GM12864 (cell line): Measurements from ENCODE around the gene BAX.

ENCODE experiments used
- DNase-seq: peaks from one replicate; pipeline ENCODE4 v3.0.0-alpha.2; 2011; ENCODE audit warnings: low read depth
- H3K4me3 ChIP-seq: 2 replicates; pipeline ENCODE4 v1.5.1; 2011; ENCODE audit warnings: mild to moderate bottlenecking, low read depth, low read length, control low read depth
- TF ChIP-seq, protein P1 (sequence below): IDR thresholded peaks from 2 replicates; pipeline ENCODE4 v1.5.1; 2011; ENCODE audit warnings: low read depth, mild to moderate bottlenecking, moderate library complexity, low read length, control low read depth, inconsistent platforms; ENCODE audit errors: missing control alignments

The BAX gene

DNA sequence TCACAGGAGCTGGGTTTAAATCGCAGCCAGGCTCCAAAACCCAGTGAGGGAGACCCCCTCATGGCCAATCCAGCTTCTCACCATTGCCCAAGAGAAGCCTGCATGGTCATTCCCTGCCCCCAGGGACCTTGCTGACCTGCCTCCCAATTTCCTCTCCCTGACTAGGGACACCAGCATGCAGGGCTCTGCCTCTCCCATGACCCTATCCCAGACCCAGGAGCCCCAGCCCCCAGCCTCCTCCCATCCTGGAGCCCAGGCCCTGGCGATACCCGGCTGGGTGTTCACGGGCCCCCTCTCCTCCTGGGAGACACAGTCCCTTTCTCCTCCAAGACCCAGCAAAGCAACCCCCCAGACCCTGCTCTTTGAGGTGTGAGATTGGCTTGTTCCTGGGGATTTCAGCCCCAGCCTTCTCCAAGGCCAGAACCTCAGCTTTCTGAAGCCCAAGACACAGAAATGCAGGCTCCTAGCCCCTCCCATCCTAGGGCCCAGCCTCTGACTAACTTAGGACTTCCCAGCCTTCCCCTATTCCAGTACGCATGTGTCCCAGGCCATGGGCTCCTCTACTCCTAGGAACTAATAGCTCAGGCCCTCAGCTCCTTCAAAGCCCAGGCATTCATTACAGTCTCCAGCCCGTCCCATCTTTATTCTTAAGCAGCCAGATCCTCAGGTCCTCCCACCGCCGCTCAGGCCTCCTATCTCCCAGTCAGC is 37.4 kb downstream of the BAX start:
- DNase-seq: no peak
- TF ChIP-seq, protein P1, sequence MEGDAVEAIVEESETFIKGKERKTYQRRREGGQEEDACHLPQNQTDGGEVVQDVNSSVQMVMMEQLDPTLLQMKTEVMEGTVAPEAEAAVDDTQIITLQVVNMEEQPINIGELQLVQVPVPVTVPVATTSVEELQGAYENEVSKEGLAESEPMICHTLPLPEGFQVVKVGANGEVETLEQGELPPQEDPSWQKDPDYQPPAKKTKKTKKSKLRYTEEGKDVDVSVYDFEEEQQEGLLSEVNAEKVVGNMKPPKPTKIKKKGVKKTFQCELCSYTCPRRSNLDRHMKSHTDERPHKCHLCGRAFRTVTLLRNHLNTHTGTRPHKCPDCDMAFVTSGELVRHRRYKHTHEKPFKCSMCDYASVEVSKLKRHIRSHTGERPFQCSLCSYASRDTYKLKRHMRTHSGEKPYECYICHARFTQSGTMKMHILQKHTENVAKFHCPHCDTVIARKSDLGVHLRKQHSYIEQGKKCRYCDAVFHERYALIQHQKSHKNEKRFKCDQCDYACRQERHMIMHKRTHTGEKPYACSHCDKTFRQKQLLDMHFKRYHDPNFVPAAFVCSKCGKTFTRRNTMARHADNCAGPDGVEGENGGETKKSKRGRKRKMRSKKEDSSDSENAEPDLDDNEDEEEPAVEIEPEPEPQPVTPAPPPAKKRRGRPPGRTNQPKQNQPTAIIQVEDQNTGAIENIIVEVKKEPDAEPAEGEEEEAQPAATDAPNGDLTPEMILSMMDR: no peak
- H3K4me3 ChIP-seq: peak overlapping the region; percentile 98

DNA sequence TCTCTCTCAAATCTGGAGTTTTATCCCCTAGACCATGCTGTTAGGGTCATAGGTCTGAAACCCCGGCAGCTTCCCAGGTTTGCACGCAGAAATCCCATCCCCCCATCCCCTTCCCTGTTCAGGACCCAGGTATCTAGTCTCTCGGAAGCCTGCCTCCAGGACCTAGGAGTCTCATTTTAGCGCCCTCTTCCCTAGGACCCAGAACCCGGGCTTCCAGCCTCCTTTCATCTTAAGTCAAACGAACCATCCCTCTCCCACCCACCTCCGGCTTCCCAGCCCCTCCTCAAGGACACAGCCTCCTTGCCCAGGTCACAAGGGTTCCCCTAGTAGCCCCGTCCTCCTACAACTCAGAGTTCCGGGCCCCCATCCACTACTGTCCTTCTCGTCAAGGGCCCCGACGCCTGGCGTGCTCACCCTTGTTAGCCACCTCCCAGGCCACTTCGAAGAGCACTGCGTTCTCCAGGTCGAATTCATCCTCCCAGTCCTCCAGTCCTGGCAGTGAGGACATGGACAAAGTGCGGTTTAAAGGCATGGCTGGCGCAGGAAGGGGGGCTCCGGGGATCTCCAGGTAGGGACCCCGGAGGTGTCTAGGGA is 38.0 kb downstream of the BAX start:
- TF ChIP-seq, protein P1: no peak
- H3K4me3 ChIP-seq: peak overlapping the region; percentile 98

DNA sequence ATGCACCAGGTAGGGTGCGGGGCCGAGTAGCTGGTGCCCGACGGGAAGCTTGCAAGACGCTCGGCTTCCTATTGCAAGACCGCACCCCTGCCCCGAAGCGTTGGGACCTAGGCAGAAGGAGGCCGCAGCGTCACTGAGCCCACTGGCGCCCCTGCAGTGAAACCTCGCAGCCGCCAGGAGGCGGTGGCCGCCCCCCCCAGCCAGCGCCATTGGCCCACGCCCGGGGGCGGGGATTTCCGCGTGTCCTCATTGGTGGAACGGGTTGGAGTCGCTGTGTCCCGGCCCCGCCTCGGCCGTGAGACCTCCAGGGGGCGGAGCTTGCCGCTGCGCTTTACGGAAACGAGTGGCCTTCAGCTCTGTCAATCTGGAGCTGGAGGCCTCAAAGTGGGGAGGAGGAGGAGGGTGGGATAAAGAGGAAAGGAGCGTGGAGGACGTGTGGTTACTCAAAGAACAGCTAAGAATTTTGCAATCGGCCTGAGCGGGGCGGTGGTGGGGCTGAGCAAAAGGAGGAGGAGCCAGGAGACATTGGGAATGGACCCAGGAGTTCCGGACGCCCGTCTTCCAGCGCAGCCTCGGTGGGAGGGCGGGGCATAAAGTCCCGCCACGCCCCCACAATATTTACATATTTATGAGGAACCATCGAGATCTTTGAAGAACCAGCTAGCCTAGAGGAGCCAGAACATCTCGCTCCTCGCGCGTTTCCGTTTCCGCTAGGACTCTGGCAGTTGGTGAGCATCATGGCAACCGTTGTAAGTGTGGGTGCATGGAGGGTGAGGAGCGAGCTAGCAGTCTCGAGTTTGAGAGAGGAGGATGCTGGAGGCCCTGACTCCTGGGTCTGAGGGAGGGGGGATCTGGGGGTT is 38.7 kb downstream of the BAX start, which contains the start of the genes GYS1 and RUVBL2:
Gene GYS1 (minus strand): TSS at position 135 of the 860 bp plus-strand sequence. CDS start 197 bp downstream, outside the sequence.
Gene RUVBL2 (plus strand): TSS at position 713 of the 860 bp plus-strand sequence. CDS start 25 bp downstream, at position 738.
- TF ChIP-seq, protein P1: peak; percentile 93
- DNase-seq: peak; percentile 98
- peak within 1 kb of the TSS; percentile 98 for H3K4me3 ChIP-seq

More for the DNA sequence above, 38.0 kb downstream of the BAX start:
- DNase-seq: no peak

DNA sequence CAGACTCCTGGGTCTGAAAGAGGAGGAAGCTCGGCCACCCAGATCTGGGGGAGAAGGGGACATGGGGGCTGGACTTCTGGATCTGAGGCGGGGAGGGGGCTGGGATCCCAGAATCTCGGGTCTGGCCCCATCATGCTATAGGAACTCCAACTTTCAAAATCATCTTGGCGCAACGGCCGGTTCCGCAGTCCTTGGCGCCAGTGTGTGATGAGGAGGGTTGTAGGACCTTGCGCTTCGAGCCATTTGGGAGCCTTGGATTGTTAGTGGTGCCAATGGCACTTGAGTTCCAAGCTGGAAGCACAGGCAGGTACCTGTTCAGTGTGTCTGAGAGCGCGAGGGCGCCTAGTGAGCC is 39.3 kb downstream of the BAX start:
- peak overlapping the region; percentile 98 for H3K4me3 ChIP-seq
- no peak for DNase-seq
- TF ChIP-seq, protein P1: no peak

DNA sequence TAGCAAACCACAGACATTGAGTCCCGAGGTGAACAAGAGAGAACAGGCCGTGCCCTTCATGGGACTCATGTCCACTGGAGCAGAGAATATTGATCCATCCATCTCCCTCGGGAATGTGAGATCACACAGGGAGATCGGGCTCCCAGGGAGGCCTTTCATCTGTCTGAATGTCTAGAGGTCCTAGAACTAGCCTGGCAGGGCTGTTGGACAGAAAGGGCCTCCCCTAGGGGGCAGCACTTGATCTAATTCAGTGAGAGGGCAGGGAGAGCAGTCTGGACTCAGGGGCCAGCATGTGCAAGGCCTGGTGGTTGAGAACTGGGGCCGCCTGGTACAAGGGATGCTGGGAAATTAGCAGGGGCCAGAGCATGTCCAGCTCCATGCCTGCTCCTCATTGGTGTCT is 43.3 kb downstream of the BAX start:
- TF ChIP-seq, protein P1: peak; percentile 64
- no peak overlapping the region for H3K4me3 ChIP-seq
- no peak for DNase-seq

DNA sequence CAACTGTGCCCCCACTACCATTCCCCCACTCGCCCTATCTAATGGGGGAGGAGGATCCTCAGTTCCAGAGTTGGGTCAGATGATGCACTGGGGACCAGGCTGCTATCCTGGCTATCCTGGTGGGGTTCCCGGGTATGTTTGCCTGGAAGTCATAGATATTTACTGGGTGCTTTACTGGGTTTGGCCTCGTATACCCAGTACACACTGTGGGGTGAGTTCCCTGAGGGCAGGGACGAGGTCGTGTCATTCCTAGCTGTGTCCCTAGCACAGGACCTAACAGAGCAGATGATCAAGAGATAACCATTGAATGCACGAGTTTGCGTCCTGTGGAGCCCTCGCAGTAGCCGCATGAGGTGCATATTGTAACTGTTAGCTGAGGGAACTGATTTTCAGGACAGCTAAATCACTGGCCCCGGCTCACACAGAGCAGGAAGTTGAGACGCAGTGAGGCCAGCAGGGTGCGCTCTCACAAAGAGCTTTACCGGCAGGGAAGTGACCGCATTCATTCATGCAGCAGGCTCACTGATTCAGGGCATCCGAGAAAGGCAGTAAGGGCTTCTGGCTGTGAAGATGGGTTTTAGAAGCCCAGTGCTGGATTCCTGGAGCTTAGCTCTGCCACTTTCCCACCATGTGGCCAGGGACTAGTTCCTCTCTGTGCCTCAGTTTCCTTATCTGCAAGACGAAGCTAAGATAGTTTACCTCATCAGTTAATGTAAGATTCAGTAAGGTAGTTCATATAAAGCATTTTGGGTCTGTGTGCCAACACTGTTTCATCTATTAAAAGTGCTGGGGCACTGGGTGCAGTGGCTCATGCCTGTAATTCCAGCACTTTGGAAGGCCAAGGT is 45.0 kb downstream of the BAX start:
- TF ChIP-seq, protein P1: peak; percentile 91
- H3K4me3 ChIP-seq: no peak overlapping the region
- DNase-seq: no peak
